ENCODE data around the gene CPNE1. TPM values are rescaled to one million over a fixed set of nuclear protein-coding genes. Genes with fewer than 3 reads are reported as not detected.

Gene CPNE1
- total RNA-seq, 1 experiment from 2014 or later = 222 TPM

DNA sequence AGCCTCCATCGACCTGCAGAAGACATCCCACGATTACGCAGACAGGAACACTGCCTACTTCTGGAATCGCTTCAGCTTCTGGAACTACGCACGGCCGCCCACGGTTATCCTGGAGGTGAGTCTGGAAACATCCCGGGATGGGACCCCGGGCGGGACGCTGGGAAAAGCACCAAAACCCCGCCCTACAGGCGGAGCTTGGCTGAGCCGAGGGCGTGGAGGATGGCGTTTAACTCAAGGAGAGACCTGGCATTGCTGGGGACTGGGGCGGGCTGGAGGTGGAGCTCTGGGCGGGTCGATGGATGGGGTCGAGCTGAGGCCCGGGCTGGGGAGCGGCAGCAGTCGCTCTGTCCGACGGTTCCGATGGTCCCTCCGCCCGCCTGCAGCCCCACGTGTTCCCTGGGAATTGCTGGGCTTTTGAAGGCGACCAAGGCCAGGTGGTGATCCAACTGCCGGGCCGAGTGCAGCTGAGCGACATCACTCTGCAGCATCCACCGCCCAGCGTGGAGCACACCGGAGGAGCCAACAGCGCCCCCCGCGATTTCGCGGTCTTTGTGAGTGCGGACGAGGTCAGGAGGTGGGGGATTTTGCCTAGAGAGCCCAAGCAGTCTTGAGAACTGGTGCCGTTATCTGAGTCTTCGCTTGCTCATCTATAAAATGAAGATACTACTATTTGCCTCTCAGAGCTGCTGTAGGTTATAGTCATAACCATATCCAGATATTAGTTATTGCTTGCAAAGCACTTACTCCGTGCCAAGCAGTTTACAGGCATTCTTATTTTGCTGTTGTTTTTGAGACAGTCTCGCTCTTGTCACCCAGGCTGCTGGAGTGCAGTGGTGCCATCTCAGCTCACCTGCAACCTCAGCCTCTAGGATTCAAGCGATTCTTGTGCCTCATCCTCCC lies 45.3 kb downstream of the CPNE1 start:
- TF ChIP-seq EZH2phosphoT487 (IDR thresholded peaks at IDR 0.05; ENCODE audit: borderline replicate concordance, low read length) = no peak
- peak; percentile 82 for TF ChIP-seq CTCF (conservative IDR thresholded peaks at IDR 0.05; ENCODE audit: low read depth, low read length)
- Histone ChIP-seq H2AFZ (ENCODE audit: low read length) (peak overlapping the region; percentile 87), H3K27me3 (ENCODE audit: low read length) (no peaks in the 10 kb centered on the region), H3K4me2 (ENCODE audit: low read length) (peak overlapping the region; percentile 99), H3F3A (ENCODE audit: low read length, unreplicated experiment) (no peaks in the 10 kb centered on the region), H3K4me3 (ENCODE audit: low read length) (peak overlapping the region; percentile 77), H3K9me3 (ENCODE audit: low read length) (no peaks in the 10 kb centered on the region), H3K36me3 (ENCODE audit: low read depth, low read length) (0 out of 2 replicates have a peak, but pooled peaks cover 6% of the 10 kb centered on the region), H3K79me2 (ENCODE audit: low read length) (peaks cover 15% of the 10 kb centered on the region), H4K20me1 (ENCODE audit: low read length) (no peaks in the 10 kb centered on the region), H3K9me2 (replicated peaks; ENCODE audit: low read length) (no peaks in the 10 kb centered on the region), H3K27ac (ENCODE audit: low read length) (no peak overlapping the region), H3K9ac (ENCODE audit: low read length) (peak overlapping the region; percentile 44; the same call in 1 of the 2 replicates), H3K4me1 (ENCODE audit: insufficient read depth, low read length) (peaks cover 32% of the 10 kb centered on the region; the same call in 1 of the 2 replicates)
- ATAC-seq (peak; percentile 61), DNase-seq (peak; percentile 96)
- CTCF ChIA-PET = interaction anchor here (0.5 to 1.9 kb wide), 7 partner anchors 18 to 567 kb away, joined by 3 to 9 read pairs (median 3); no protein-coding TSS in a partner anchor
- BruUV-seq (replicated peaks) = no TSS peak
- intact Hi-C loops (cut with micrococcal nuclease) = loop anchor here (1.0 to 5.0 kb wide), 4 partner anchors 44 to 157 kb away; partner anchors contain the start of genes NFS1 and ROMO1
- POLR2A ChIA-PET (ENCODE audit: unreplicated experiment) = interaction anchor here (0.5 to 1.0 kb wide), 7 partner anchors 14 to 712 kb away, joined by 3 to 8 read pairs (median 4); partner anchors contain the start of genes NFS1 and ROMO1

DNA sequence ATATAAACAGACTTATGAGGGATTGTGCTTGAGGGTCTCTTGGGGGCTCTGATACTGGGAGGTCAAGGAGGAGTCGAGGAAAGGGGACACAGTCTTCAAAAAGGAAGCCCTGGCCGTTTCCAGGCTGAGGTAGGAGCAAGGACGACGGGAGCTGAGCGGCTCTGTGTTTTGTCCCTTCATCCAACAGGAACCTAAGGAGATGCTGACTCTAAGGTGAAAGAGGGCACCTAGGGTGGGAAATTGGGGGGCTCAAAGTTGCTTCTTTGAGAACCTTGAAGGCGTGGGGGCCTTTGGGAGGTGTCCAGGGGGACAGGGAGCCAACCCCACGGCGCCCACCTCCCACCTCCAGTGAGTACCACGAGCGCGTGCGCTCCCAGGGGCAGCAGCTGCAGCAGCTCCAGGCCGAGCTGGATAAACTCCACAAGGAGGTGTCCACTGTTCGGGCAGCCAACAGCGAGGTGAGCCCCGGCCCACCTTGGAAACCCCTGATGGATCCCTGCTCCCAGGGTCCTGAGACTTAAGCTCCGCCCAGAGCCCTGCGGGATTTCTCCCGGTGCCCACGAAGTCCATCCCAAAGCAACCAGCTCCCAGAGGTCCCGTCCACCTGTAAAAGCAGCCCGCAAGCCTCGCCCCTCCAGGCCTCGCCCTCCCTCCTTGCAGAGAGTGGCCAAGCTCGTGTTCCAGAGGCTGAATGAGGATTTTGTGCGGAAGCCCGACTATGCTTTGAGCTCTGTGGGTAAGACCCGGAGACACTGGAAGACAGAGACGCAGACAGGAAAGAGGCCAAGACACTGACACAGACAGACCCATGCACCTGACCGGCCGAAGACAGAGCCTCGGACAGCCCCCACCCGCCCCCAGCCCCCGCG lies 46.2 kb downstream of the CPNE1 start:
- Histone ChIP-seq H3K36me3 (ENCODE audit: low read depth, low read length) (0 out of 2 replicates have a peak, but pooled peaks cover 6% of the 10 kb centered on the region), H3K9me2 (replicated peaks; ENCODE audit: low read length) (no peaks in the 10 kb centered on the region), H3K4me2 (ENCODE audit: low read length) (peak overlapping the region; percentile 99), H3K4me3 (ENCODE audit: low read length) (peak overlapping the region; percentile 77), H3K27ac (ENCODE audit: low read length) (0 out of 2 replicates have a peak overlapping the region, but pooled peaks have one; percentile 83), H3K27me3 (ENCODE audit: low read length) (no peaks in the 10 kb centered on the region), H2AFZ (ENCODE audit: low read length) (peak overlapping the region; percentile 75), H3K79me2 (ENCODE audit: low read length) (peaks cover 15% of the 10 kb centered on the region), H3F3A (ENCODE audit: low read length, unreplicated experiment) (no peaks in the 10 kb centered on the region), H4K20me1 (ENCODE audit: low read length) (no peaks in the 10 kb centered on the region), H3K9me3 (ENCODE audit: low read length) (no peaks in the 10 kb centered on the region), H3K4me1 (ENCODE audit: insufficient read depth, low read length) (peaks cover 32% of the 10 kb centered on the region; the same call in 1 of the 2 replicates), H3K9ac (ENCODE audit: low read length) (peak overlapping the region; percentile 73)
- ATAC-seq (peak; percentile 2), DNase-seq (peak; percentile 46)
- intact Hi-C loops (cut with micrococcal nuclease) = loop anchor here (1.0 to 5.0 kb wide), 4 partner anchors 45 to 156 kb away; partner anchors contain the start of genes NFS1 and ROMO1
- TSS peak; percentile 24 for BruUV-seq (replicated peaks)
- ChIA-PET POLR2A (ENCODE audit: unreplicated experiment) (interaction anchor here (0.5 to 1.0 kb wide), 6 partner anchors 14 to 218 kb away, joined by 3 to 9 read pairs (median 4); no protein-coding TSS in a partner anchor), CTCF (interaction anchor here (0.6 to 1.9 kb wide), 5 partner anchors 19 to 57 kb away, joined by 3 to 9 read pairs (median 5); no protein-coding TSS in a partner anchor)
- TF ChIP-seq EZH2 (IDR thresholded peaks at IDR 0.05; ENCODE audit: low read length, unreplicated experiment) = no peak
- no peak for TF ChIP-seq EZH2phosphoT487 (IDR thresholded peaks at IDR 0.05; ENCODE audit: borderline replicate concordance, low read length)
- no peak for TF ChIP-seq CTCF (conservative IDR thresholded peaks at IDR 0.05; ENCODE audit: low read depth, low read length)
